HCT116 (cell line): ENCODE data around the gene ADGRV1. TPM values are rescaled to one million over a fixed set of nuclear protein-coding genes. Genes with fewer than 3 reads are reported as not detected.

Source experiments
- ATAC-seq: fragments of 200-7000 bp; cut with Tn5 transposase; 2 replicates; pipeline ENCODE4 v1.9.1; 2020; ENCODE audit warnings: mild to moderate bottlenecking, moderate library complexity
- BruUV-seq: library from RNA; stranded (reverse); fragments of 400-500 nt; replicated peaks from 2 replicates; lab custom pipeline; 2021; lab: Mats Ljungman, UMichigan
- CTCF ChIA-PET: fragments of 300-600 bp; sonication (Branson Sonifier 250); formaldehyde crosslinking; loops from one replicate; lab custom pipeline; 2021; ENCODE audit warnings: antibody characterized with exemption; lab: Charles Lee
- POLR2A ChIA-PET: fragments of 300-600, 350-600 bp; sonication (Branson Sonifier 250); formaldehyde crosslinking; loops from one replicate; lab custom pipeline; 2021; ENCODE audit warnings: antibody characterized with exemption; lab: Charles Lee
- RAD21 ChIA-PET, 2 experiments: fragments of 300-600 bp; sonication (Branson Sonifier 250); formaldehyde crosslinking; loops; one replicate each; lab custom pipeline; 2023; ENCODE audit warnings: low total read pairs in 2 of 2; ENCODE audit not compliant: uncharacterized antibody in 2 of 2, unreplicated experiment in 2 of 2, low non-redundant PET in 1 of 2; lab: Charles Lee
- DNase-seq: peaks from one replicate; pipeline ENCODE4 v3.0.0-alpha.2; 2010; ENCODE audit warnings: low read depth, low spot score
- H2AFZ ChIP-seq: fragments of 200-600 bp; shearing (Covaris generic), sonication (generic); 2 replicates; pipeline ENCODE4 v1.6.1; 2017; ENCODE audit warnings: low read depth, mixed run types, mixed read lengths, antibody characterized with exemption, low read length; ENCODE audit not compliant: poor library complexity, severe bottlenecking
- H3K27ac ChIP-seq: 2 replicates; pipeline ENCODE4 v1.5.1; 2012; ENCODE audit warnings: low read depth, low read length
- H3K27me3 ChIP-seq: fragments of 200-600 bp; sonication (generic); 2 replicates; pipeline ENCODE4 v1.6.1; 2016; ENCODE audit warnings: mixed run types, low read length, mixed read lengths; ENCODE audit not compliant: insufficient read depth
- H3K36me3 ChIP-seq, 2 experiments: fragments of 200-500 bp in 1 of 2; fragments of 200-600 bp in 1 of 2; sonication (Bioruptor generic) in 1 of 2; sonication (generic) in 1 of 2; 2 replicates each; pipeline versions ENCODE4 v1.5.1 to v1.6.1; 2014 to 2016; ENCODE audit warnings: low read length in 2 of 2, inconsistent platforms in 1 of 2, mixed read lengths in 1 of 2, mixed run types in 1 of 2; ENCODE audit not compliant: insufficient read depth in 2 of 2, control insufficient read depth in 1 of 2
- H3K4me1 ChIP-seq, 2 experiments: fragments of 200-600 bp in 1 of 2; sonication (generic) in 1 of 2; 2 replicates each; pipeline versions ENCODE4 v1.5.1 to v1.6.1; 2012 to 2017; ENCODE audit warnings: low read length in 2 of 2, inconsistent platforms in 1 of 2, mild to moderate bottlenecking in 1 of 2, mixed read lengths in 1 of 2, mixed run types in 1 of 2, moderate library complexity in 1 of 2; ENCODE audit not compliant: insufficient read depth in 2 of 2, control insufficient read depth in 1 of 2
- H3K4me2 ChIP-seq: fragments of 200-600 bp; sonication (generic); 2 replicates; pipeline ENCODE4 v1.6.1; 2017; ENCODE audit warnings: mixed run types, low read length, mixed read lengths
- H3K4me3 ChIP-seq, 2 experiments: fragments of 200-600 bp in 1 of 2; sonication (generic) in 1 of 2; replicated peaks in 1 of 2; 2 replicates each; pipeline ENCODE4 v1.5.1; 2011 to 2016; ENCODE audit warnings: low read length in 2 of 2, control low read depth in 1 of 2, low read depth in 1 of 2, mild to moderate bottlenecking in 1 of 2, mixed read lengths in 1 of 2, mixed run types in 1 of 2
- H3K79me2 ChIP-seq: fragments of 200-600 bp; sonication (generic); 2 replicates; pipeline ENCODE4 v1.6.1; 2017; ENCODE audit warnings: mild to moderate bottlenecking, mixed run types, low read length, moderate library complexity, mixed read lengths; ENCODE audit not compliant: insufficient read depth
- H3K9ac ChIP-seq: fragments of 200-600 bp; sonication (generic); 2 replicates; pipeline ENCODE4 v1.6.1; 2016; ENCODE audit warnings: low read length, mixed read lengths
- H3K9me2 ChIP-seq: fragments of 200-600 bp; sonication (generic), shearing (Covaris generic); 2 replicates; pipeline ENCODE4 v1.6.1; 2017; ENCODE audit warnings: mixed run types, mild to moderate bottlenecking, moderate library complexity; ENCODE audit not compliant: insufficient read depth
- H3K9me3 ChIP-seq, 2 experiments: fragments of 200-500 bp in 1 of 2; fragments of 200-600 bp in 1 of 2; sonication (Bioruptor generic) in 1 of 2; sonication (generic) in 1 of 2; 2 replicates each; pipeline ENCODE4 v1.6.1; 2014 to 2017; ENCODE audit warnings: low read length in 2 of 2, mixed read lengths in 2 of 2, inconsistent platforms in 1 of 2, low read depth in 1 of 2, mild to moderate bottlenecking in 1 of 2, mixed run types in 1 of 2, moderate library complexity in 1 of 2; ENCODE audit not compliant: control insufficient read depth in 1 of 2, insufficient read depth in 1 of 2
- H4K20me1 ChIP-seq: fragments of 200-600 bp; sonication (generic), shearing (Covaris generic); 2 replicates; pipeline ENCODE4 v1.6.1; 2017; ENCODE audit warnings: mixed run types, mild to moderate bottlenecking, moderate library complexity; ENCODE audit not compliant: insufficient read depth
- ATF3 ChIP-seq: IDR thresholded peaks from 2 replicates; pipeline ENCODE4 v1.6.1; 2012
- CBX3 ChIP-seq: IDR thresholded peaks from 2 replicates; pipeline ENCODE4 v1.6.1; 2012; ENCODE audit warnings: low read depth
- EGR1 ChIP-seq: IDR thresholded peaks from 2 replicates; pipeline ENCODE4 v1.6.1; 2012; ENCODE audit warnings: low read depth
- ELF1 ChIP-seq: IDR thresholded peaks from 2 replicates; pipeline ENCODE4 v1.6.1; 2012; ENCODE audit warnings: low read depth, borderline replicate concordance
- EZH2 ChIP-seq: fragments of 200-600 bp; sonication (generic); IDR thresholded peaks from 2 replicates; pipeline ENCODE4 v1.6.1; 2017; ENCODE audit warnings: antibody characterized with exemption, mixed run types
- EZH2phosphoT487 ChIP-seq: fragments of 200-600 bp; IDR thresholded peaks from 2 replicates; pipeline ENCODE4 v1.6.1; 2018; ENCODE audit warnings: antibody characterized with exemption, borderline replicate concordance
- JUND ChIP-seq: IDR thresholded peaks from 2 replicates; pipeline ENCODE4 v1.6.1; 2012
- MAX ChIP-seq: IDR thresholded peaks from 2 replicates; pipeline ENCODE4 v1.6.1; 2012
- ZFX ChIP-seq: fragments of 450-650 bp; IDR thresholded peaks from 2 replicates; pipeline ENCODE4 v1.6.1; 2017
- ZNF274 ChIP-seq: fragments of 200-500 bp; sonication (Bioruptor generic); IDR thresholded peaks from 2 replicates; pipeline ENCODE4 v1.6.1; 2014; ENCODE audit warnings: mild to moderate bottlenecking, low read depth, low read length, inconsistent platforms
- intact Hi-C: fragments of 100-400 bp; cut with micrococcal nuclease; formaldehyde crosslinking; loops from 2 replicates; pipeline ENCODE4 v1.10.0; 2022
- total RNA-seq: library from RNA; stranded (reverse); gene quantifications from one replicate; pipeline ENCODE4 v1.2.1, GENCODE V29; 2021; ENCODE audit not compliant: unreplicated experiment

ADGRV1 gene
- total RNA-seq, 1 experiment from 2014 or later: 6.0 TPM

- POLR2A ChIA-PET: no interaction called here
- no peak overlapping the region for H3K9ac ChIP-seq
- no TSS peak for BruUV-seq
- no peak overlapping the region for H2AFZ ChIP-seq
- H3K9me3 ChIP-seq: 0 out of 4 replicates have a peak, but pooled peaks cover 0 to 4% of the 10 kb centered on the region in 2 experiments
- no peak overlapping the region for H3K4me2 ChIP-seq
- no peak overlapping the region for H3K27ac ChIP-seq
- DNase-seq: no peak
- no peaks in the 10 kb centered on the region for H3K79me2 ChIP-seq
- intact Hi-C loops: no loop called here
- no peak for ATAC-seq
- RAD21 ChIA-PET: no interaction called here
- H3K27me3 ChIP-seq: no peaks in the 10 kb centered on the region
- no peak overlapping the region for H3K4me3 ChIP-seq
- no peaks in the 10 kb centered on the region for H3K36me3 ChIP-seq
- no peaks in the 10 kb centered on the region for H4K20me1 ChIP-seq
- TF ChIP-seq ZNF274 (no peak), ELF1 (no peak), ATF3 (no peak), ZFX (no peak), EZH2phosphoT487 (no peak), EGR1 (no peak), MAX (no peak), JUND (no peak), CBX3 (no peak), EZH2 (no peak)
- no peaks in the 10 kb centered on the region for H3K9me2 ChIP-seq
- H3K4me1 ChIP-seq: no peaks in the 10 kb centered on the region
- CTCF ChIA-PET: no interaction called here
Observed at GRCh38 chr5:91018200-91018599, 459.6 kb downstream of the ADGRV1 start.

GRCh38 chr5:91018712-91019371 lies 460.2 kb downstream of the ADGRV1 start:
- H2AFZ ChIP-seq: no peak overlapping the region
- DNase-seq (no peak), ATAC-seq (no peak)
- no peaks in the 10 kb centered on the region for H3K9me2 ChIP-seq
- BruUV-seq: no TSS peak
- no peaks in the 10 kb centered on the region for H4K20me1 ChIP-seq
- no peak for TF ChIP-seq EGR1
- ChIA-PET POLR2A (no interaction called here), CTCF (no interaction called here), RAD21 (no interaction called here)
- H3K27me3 ChIP-seq: no peaks in the 10 kb centered on the region
- H3K4me2 ChIP-seq: no peak overlapping the region
- no peak overlapping the region for H3K27ac ChIP-seq
- intact Hi-C loops: no loop called here
- H3K9ac ChIP-seq: no peak overlapping the region
- H3K4me3 ChIP-seq: no peak overlapping the region
- no peaks in the 10 kb centered on the region for H3K4me1 ChIP-seq
- no peaks in the 10 kb centered on the region for H3K79me2 ChIP-seq
- no peaks in the 10 kb centered on the region for H3K36me3 ChIP-seq
- H3K9me3 ChIP-seq: 0 out of 4 replicates have a peak, but pooled peaks cover 0 to 4% of the 10 kb centered on the region in 2 experiments
